Right lobe of liver (tissue), 6 donors: ENCODE measurements around the gene CDON. TPM values are rescaled to one million over a fixed set of nuclear protein-coding genes. Genes with fewer than 3 reads are reported as not detected.
A peak's percentile ranks its signal among the peaks of the same experiment; 100 is the strongest.

Experiments
- ATAC-seq, 4 donors: fragments of 200-7000 bp; cut with Tn5 transposase; one replicate each; pipeline ENCODE4 v1.9.1; 2020; ENCODE audit warnings: mild to moderate bottlenecking in 4 of 4, moderate library complexity in 4 of 4
- DNase-seq, 3 donors: peaks; one replicate each; pipeline ENCODE4 v3.0.0-alpha.2; 2020
- H3K27ac ChIP-seq, 3 donors: fragments of 200-600 bp; one replicate each; pipeline ENCODE4 v1.8.0; 2022
- H3K27me3 ChIP-seq, 2 donors: fragments of 200-600 bp; one replicate each; pipeline ENCODE4 v1.8.0; 2022
- H3K36me3 ChIP-seq, 4 donors: fragments of 200-600 bp; sonication (generic) in 1 of 4; one replicate each; pipeline versions ENCODE4 v1.5.1 to v1.8.0; 2017 to 2022; ENCODE audit warnings: control low read depth in 1 of 4
- H3K4me1 ChIP-seq, 4 donors: fragments of 200-600 bp; sonication (generic) in 1 of 4; one replicate each; pipeline versions ENCODE4 v1.5.1 to v1.8.0; 2017 to 2022; ENCODE audit warnings: control low read depth in 1 of 4
- H3K4me3 ChIP-seq, 3 donors: fragments of 200-600 bp; one replicate each; pipeline ENCODE4 v1.8.0; 2022
- H3K9me3 ChIP-seq, 4 donors: fragments of 200-600 bp; sonication (generic) in 1 of 4; one replicate each; pipeline versions ENCODE4 v1.5.1 to v1.8.0; 2017 to 2022; ENCODE audit warnings: control low read depth in 1 of 4
- CTCF ChIP-seq, 4 donors: fragments of 200-600 bp in 3 of 4; fragments of 450-650 bp in 1 of 4; IDR thresholded peaks; one replicate each; pipeline versions ENCODE4 v1.5.1 to v1.8.0; 2016 to 2022; ENCODE audit warnings: antibody characterized with exemption in 4 of 4, mild to moderate bottlenecking in 2 of 4
- POLR2A ChIP-seq: fragments of 450-650 bp; IDR thresholded peaks from one replicate; pipeline ENCODE4 v1.6.1; 2017; ENCODE audit warnings: antibody characterized with exemption, mild to moderate bottlenecking
- WGBS: methylation state at CpG from one replicate; pipeline ENCODE4 v1.1.6; 2018; ENCODE audit warnings: low coverage, low lambda C conversion rate; ENCODE audit not compliant: insufficient coverage; ENCODE audit errors: missing lambda C conversion rate; 5-methylcytosine and 5-hydroxymethylcytosine counted together
- intact Hi-C, 2 donors: fragments of 100-400 bp; cut with DNase I; formaldehyde crosslinking; loops; one replicate each; pipeline versions ENCODE4 v1.11.2 to v1.14.1; 2022
- long read RNA-seq: library from polyadenylated mRNA; unstranded; transcript quantifications from one replicate; pipeline ENCODE4 v2.0.0, GENCODE V29; 2019
- total RNA-seq, 6 experiments: library from RNA; depleted of rRNA in 2 of 6; stranded (reverse); fragments of >200 nt in 2 of 6; fragmentation: NEBNext Ultra II Directional in 3 of 6; extraction: Animal tissue kit (Norgen Biotek cat#: 25700) in 3 of 6; gene quantifications; one replicate each; pipeline versions ENCODE4 v1.1.0 to v1.2.4, GENCODE V29; 2016 to 2023
- donor health status: DM: no; HTN: yes; CAD: no.
- donor health status: DM: no; HTN: no; CAD: no.
- donor health status: DM: no; HTN: no; CAD: no.
- donor health status: DM: no; HTN: yes; CAD: no.
- donor health status: DM: no; HTN: yes; CAD: no.

The CDON gene
- total RNA-seq: 1 to 10 TPM; 1.8 to 4.1 (median 3.3) TPM
- long read RNA-seq: 0 reads

GRCh38 chr11:126062679-126063506 is at the start of gene CDON:
CDON (minus strand) TSS chr11:126062866; CDS start chr11:126023476, 39,390 bp downstream.
- peak; percentile 94 to 96 (median 94) for DNase-seq
- Histone ChIP-seq H3K36me3 (no peaks in the 10 kb centered on the region), H3K27me3 (no peaks in the 10 kb centered on the region), H3K27ac (peak within 1 kb of the TSS; percentile 86 to 98 (median 97)), H3K9me3 (no peaks in the 10 kb centered on the region), H3K4me1 (peaks cover 0 to 19% (median 7%) of the 10 kb centered on the region in 4 donors), H3K4me3 (peak within 1 kb of the TSS; percentile 57 to 71 (median 58))
- TF ChIP-seq POLR2A (peak; percentile 50), CTCF (IDR thresholded peaks at IDR 0.05) (peak in 3 of 4 donors; percentile 19 to 48 (median 29))
- intact Hi-C loops: no loop called here
- WGBS: under 1% methylated on average over 23 of the region's 82 CpGs
- peak; percentile 89 to 98 (median 93) for ATAC-seq

GRCh38 chr11:126111458-126112116 is 48.9 kb upstream of the CDON start:
- Histone ChIP-seq H3K4me3 (no peak overlapping the region), H3K27me3 (no peaks in the 10 kb centered on the region), H3K4me1 (peaks cover 0 to 33% (median 15%) of the 10 kb centered on the region in 4 donors), H3K9me3 (no peaks in the 10 kb centered on the region), H3K27ac (no peak overlapping the region), H3K36me3 (no peaks in the 10 kb centered on the region)
- no peak for DNase-seq
- TF ChIP-seq POLR2A (no peak), CTCF (IDR thresholded peaks at IDR 0.05) (no peak)
- 90% methylated on average over 2 of the region's 8 CpGs for WGBS
- no peak for ATAC-seq
- intact Hi-C loops: no loop called here

GRCh38 chr11:126109941-126110731 is 47.5 kb upstream of the CDON start:
- peaks cover 0 to 20% (median 10%) of the 10 kb centered on the region in 4 donors for H3K4me1 ChIP-seq
- H3K9me3 ChIP-seq: no peaks in the 10 kb centered on the region
- peak in 1 of 3 donors; percentile 58 for DNase-seq
- no peak for ATAC-seq
- TF ChIP-seq POLR2A: no peak
- no peak for TF ChIP-seq CTCF (IDR thresholded peaks at IDR 0.05)
- 65% methylated on average over 2 of the region's 10 CpGs for WGBS
- no peaks in the 10 kb centered on the region for H3K27me3 ChIP-seq
- no peaks in the 10 kb centered on the region for H3K36me3 ChIP-seq
- H3K4me3 ChIP-seq: no peak overlapping the region
- intact Hi-C loops: no loop called here
- H3K27ac ChIP-seq: no peak overlapping the region

- Histone ChIP-seq H3K27ac (no peak overlapping the region), H3K27me3 (no peaks in the 10 kb centered on the region), H3K9me3 (no peaks in the 10 kb centered on the region), H3K36me3 (no peaks in the 10 kb centered on the region), H3K4me1 (peaks cover 0 to 7% (median 5%) of the 10 kb centered on the region in 4 donors), H3K4me3 (no peak overlapping the region)
- intact Hi-C loops: no loop called here
- 82% methylated on average over 12 of the region's 17 CpGs for WGBS
- ATAC-seq (no peak), DNase-seq (no peak)
- TF ChIP-seq CTCF (IDR thresholded peaks at IDR 0.05): no peak
- TF ChIP-seq POLR2A: no peak
Measured at GRCh38 chr11:126106594-126107328, 44.1 kb upstream of the CDON start.
